HT1080 (cell line): ENCODE data around the gene NCR3LG1. TPM values are rescaled to one million over a fixed set of nuclear protein-coding genes. Genes with fewer than 3 reads are reported as not detected.

Source experiments
- DNase-seq: peaks from one replicate; pipeline ENCODE4 v3.0.0-alpha.2; 2015; ENCODE audit warnings: low read depth
- total RNA-seq: library from RNA; depleted of rRNA; stranded (reverse); fragments of >200 nt; shearing (Covaris generic); gene quantifications from 2 replicates; pipeline ENCODE4 v1.2.3, GENCODE V29; 2014

The NCR3LG1 gene
- total RNA-seq, 1 experiment from 2014 or later, result 0.53 TPM

DNA sequence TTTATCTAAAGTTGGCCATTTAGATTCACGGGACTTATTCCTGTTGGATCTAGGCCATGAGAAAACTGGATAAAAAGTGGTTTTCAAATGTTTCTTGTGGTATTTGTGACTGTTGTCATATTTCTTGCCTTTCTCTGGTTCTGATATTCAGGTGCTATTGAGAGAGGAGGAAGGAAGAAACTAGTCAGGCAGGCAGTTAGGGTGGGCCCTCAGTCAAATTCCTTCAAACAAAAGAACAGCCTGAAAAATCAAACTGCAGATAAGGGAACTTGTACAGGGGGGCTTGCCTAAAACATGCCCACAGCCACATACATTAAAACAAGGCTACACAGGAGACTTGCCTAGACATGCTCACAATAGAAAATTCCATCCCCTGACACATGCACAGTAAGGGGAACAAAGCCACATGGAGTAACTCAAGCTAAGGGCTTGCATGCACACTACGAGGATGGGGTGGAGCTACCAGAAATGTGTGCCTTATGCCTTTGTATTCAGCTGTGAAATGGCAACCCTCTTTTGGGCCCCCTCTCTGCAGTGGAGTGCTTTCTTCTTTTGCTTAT is 18.2 kb downstream of the NCR3LG1 start:
- no peak for DNase-seq

DNA sequence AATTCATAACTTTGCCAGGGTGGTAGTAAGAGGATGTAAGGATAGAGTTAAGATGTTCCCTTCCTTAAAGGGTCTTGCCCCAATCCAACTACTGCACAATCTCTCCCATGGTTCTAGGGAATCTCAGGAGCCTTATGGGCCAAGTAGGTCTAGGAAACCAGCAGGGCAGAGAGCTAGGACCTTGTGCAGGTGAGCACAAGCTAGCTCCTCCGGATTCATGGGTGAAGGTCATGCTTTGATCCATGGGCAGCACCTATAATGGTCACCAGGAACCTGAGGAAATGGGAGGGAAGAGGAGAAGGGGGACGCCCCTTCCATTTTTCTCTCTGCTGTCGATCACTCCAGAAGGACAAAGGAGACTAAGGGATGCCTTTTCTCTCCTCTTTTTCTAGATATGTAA is 20.0 kb downstream of the NCR3LG1 start:
- DNase-seq, result no peak

DNA sequence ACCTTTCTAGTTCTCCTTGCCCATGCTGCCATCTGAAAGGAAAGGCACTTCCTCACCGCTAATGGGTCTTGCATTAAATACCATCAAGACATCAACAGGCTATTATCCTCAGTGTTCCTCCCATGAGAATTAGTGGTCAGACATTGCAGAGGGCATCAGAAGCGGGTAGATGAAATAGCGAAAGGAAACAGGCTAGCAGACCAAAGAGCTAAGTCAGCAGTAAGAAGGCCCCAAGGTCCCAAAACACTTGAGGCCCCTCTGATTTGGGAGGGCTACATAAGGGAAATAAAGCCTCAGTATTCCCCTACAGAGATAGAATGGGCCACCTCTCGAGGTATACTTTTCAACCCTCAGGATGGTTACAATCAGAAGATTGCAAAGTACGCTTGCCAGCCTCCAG is 23.9 kb downstream of the NCR3LG1 start:
- no peak for DNase-seq

DNA sequence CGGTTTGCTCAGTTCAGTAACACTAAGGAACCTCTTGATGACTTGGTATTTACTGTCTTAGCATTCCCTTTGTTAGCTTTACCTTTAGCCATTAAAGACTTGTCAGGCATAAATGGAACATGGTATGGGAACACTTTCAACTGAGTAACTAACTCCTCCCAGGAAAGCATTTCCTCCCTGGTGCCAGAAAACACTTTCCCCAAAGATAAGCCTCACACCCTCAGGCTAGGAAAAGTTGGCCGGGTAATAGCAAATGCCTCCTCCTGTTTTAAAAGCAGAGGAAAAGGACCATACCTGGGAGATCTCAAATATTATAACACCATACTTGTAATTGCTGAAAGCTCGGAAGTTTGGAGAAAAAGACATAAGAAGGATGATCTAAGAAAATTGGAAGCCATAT is 24.9 kb downstream of the NCR3LG1 start:
- no peak for DNase-seq

DNA sequence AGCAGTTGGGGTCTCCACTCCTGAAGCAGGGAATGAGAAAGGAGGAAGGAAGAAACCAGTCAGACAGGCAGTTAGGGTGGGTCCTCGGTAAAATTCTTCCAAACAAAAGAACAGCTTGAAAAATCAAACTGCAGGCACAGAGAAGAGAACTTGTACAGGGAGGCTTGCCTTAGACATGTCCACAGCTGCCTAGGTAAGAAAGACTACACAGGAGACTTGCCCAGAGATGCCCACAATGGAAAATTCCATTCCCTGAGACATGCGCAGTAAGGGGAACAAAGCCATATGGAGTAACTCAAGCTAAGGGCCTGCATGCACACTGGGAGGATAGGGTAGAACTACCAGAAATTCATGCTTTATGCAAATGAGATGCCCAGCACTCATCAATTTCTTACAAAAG is 27.1 kb downstream of the NCR3LG1 start:
- DNase-seq, result no peak

DNA sequence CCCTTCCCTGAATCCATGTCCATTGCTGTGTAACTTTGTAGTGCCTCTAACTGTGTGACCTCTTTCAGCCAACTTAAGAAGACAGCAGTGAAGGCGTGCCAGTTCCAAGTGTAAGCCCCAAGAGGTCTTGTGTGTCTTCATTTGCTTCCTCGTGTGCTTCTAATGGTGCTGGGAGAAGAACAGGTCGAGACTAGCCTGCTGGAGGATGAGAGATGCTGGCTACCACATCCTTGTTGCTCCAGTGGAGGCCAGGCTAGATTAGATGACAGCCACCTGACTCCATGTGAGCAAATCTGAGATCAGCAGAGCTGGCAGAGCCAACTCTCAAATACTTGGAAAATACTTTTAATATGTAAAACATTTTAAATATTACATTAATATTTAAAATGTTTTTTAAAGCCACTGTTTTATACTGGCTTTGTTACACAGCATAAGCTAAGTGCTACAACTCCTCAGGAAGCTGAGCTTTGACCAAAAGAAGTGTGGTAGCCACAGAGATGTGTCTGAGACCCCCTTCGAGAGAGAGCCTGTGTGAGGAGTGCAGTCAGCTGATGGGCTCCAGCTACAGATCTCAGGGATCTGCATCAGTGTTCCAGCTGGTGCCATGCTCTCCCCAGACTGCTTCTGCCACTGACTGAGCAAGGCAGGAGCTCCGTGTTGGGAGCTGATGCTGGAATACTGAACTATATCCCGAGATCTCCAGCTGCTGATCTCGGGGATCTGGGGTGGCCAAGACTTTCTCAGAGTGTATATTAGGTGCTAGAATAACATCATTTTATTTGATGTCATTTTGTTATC is 28.0 kb downstream of the NCR3LG1 start:
- DNase-seq, result no peak

DNA sequence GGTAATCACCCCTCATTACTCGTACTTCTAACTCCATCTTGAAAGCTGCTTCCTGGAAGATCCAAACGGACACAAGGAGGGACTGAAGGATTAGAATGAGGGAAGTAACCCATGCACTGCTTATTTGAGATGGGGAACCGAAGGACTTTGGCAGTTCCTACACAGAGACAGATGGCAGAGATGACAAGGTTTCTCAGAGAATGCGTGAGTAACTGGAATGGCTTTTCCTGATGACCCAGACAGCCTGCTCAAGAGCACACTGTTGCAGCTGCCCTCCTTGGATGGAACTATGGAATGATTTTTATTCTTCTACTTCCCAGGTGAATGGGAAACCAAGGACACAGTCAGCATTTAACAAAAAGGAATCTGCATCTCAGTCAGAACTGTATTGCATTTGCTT is 29.6 kb downstream of the NCR3LG1 start:
- DNase-seq, result peak; percentile 7

DNA sequence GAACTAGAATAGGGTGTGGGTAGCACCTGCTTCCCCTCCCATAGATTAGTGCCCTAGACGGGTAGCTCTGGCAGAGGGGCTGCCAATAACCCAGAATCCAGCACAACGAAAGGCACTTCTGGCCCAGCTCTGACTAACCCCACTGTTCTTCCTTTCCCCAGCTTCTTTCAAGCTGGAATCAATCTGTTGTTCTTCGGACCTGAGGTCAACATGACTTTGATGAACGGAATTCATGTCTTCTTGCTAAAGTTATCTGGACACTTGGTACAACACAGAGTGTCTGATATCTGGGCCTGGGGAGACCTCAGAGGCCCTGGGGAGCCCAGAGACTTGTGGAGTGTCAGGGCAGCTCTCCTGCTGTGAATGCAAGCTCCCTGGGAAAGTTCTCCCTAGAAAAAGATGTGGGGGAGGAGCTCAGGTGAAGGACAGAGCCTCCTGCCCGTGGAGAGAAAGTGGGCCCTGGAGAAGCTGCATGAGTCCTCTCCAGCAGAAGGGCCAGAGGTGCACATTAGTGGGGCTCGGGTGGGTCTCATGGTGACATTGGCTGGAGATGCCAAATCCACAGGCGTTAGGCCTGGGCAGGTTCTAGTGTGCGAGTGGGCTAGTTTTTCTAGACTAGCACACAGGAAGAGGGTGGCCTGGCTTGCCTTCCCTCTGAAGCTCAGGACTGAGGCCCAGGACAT is 30.6 kb downstream of the NCR3LG1 start:
- no peak for DNase-seq

DNA sequence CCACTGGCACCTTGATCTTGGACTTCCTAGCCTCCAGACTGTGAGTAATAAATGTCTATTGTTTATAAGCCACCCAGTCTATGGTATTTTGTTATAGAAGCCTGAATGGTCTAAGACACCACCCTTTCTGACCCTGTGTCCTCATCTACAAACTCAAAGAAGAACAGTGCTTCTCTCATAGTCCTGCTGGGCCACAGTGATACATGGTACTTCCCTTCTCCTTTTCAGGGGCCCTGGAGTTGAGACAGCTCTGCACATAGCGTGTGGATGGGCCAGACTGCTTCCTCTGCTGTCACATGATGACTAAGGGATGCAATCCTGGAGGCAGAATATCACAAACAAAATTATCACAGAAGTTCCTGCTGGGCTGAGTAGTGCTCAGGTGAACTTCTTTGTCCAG is 31.9 kb downstream of the NCR3LG1 start:
- DNase-seq, result no peak

DNA sequence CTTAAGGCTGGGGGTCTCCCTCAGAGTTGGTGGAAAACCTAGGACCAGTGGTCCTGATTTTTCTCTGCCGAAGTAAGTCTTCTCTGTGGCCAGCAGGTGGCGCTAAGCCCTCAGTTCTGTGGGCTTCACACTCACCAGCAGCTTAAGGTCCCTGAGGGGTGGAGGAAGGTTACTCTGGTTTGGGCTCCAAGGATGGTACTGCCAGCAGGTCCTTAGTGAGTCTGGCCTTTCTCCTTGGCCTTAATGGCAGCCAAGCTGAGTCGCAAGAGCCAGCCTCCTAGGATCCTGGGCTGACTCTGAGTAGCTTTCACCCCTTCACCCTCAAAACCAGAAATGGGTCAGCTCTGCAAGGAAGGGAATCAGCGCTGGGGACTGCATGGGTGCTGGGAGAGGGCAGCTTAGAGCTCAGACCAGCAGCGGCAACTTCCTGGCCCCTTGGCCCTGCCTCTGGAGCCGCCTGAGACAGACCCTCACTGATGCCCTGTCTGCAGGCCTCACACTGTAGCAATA is 32.5 kb downstream of the NCR3LG1 start:
- peak; percentile 46 for DNase-seq

DNA sequence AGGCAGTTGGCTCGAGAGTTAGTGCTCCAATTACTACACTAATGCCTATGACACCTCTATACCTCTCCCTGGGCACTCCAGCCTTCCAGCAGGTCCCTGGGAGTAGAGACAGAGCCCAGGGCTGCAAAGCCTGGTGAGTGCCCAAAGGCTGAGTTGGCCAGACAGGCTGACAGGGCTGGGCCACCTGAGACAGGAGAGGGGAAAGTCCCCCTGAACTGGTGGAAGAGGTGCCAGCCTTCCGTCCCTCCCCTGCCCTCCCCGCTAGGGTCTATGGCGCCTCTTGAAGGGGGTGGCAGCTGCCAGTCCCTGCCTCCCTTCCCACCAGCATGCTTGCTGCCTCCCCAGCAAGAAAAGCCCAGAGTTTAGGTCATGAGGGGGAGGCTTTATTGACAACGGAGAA is 33.9 kb downstream of the NCR3LG1 start:
- DNase-seq, result no peak

DNA sequence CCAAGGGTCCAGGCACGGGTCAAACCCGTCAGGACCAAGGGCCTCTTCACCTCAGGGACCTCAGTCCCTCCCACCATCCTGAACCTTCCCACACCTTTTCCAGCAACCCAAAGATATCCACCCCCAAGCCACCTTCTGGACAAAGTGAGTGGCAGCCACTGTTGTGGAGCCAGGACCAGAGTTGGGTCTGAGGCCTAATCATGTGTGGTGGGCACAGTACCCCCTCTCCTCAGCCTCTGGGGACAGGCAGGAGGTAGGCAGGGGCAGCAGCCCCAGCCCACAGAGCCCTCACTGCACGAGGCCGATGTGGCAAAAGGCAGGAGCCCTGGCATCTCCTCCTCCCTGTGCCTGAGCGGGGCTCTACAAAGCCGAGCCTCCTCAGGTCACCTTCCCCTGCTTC is 34.3 kb downstream of the NCR3LG1 start:
- DNase-seq, result no peak

DNA sequence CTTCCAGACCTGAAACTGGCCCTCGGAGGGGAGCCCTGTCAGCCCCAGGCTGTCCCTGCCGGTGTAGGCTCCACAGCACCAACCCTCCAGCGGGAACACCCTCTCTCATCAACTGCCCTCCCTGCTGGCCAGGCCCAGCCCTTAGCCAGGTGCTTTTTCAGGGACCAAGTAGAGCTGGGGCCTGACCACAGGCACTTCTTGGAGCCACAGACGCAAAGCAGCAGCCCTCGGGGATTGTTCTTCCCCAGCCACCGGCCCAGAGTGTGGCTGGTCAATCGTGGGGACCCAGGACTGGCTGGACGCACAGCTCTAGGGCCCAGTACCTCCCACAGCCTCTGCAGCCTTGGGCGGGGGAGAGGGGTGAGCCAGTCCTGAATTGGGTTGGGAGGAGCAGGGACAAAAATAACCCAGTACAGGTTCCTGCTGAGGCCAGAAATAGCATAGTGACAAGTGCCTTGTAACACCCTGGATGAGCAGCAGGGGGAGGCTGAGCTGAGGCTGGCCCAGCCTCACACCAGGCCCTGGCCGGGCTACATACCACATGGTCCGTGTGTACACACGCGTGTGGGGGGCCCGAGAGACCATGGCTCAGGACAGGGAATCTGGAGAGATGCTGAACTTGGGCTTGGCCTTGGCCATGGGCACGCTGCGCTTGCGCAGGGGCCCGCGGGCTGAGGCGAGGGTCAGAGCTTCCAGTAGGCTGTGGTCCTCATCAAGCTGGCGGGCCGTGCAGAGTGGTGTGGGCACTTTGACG is 34.9 kb downstream of the NCR3LG1 start:
- DNase-seq, result peak; percentile 28

DNA sequence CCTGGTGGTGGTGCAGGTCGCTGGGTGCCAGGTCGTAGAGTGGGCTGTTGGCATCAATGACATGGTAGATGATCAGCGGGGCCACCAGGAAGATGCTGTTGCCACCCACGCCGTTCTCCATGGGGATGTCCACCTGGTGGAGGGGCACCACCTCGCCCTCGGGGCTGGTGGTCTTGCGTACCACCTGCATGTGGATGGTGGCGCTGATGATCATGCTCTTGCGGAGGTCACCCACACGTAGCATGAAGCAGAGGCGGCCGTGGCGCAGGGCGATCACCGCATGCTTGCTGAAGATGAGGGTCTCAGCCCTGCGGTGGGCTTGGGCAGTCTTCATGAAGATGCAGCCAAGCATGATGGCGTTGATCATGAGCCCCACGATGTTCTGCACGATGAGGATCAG is 35.7 kb downstream of the NCR3LG1 start:
- DNase-seq, result no peak

DNA sequence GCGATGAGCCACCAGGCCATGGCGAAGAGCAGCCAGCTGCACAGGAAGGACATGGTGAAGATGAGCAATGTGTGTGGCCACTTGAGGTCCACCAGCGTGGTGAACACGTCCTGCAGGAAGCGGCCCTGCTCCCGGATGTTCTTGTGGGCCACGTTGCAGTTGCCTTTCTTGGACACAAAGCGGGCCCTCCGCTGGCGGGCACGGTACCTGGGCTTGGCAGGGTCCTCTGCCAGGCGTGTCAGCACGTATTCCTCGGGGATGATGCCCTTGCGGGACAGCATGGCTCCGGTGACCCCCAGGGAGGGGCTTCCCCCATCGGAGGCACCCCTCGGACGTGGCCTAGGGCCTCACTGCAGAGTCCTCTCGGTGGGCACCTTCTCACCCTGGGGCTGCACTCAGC is 36.2 kb downstream of the NCR3LG1 start:
- no peak for DNase-seq

DNA sequence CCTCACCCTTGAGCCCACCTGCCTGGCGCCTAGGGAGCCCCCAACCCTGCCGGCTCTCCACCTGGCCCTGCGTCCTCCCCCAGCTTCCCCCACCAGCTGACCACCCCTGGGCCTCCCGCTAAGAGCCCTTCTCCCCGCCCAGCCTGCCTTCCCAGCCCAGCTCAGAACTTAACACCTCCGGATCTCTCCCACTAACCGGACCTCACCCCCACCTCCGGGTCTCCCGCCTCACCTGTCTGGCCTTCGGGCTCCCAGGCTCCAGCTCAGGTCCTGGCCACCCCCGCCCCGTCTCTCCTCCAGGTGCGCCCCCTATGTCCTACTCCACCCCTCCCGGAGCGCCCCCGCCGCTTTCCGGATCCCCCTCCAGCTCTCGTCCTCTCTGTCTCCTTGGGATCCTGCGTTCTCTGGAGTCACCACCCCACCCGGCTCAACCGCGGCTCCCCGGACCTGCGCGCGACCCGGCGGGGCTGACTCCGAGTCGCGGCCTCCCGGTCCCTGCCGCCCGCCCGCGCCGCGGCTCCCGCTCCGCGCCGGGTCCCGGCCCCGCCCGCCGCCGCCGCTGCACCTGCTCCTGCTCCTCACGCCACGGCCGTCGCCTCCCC is 37.1 kb downstream of the NCR3LG1 start, which contains the start of gene KCNJ11:
Gene KCNJ11, minus strand, starts transcription at position 51 of the 602 bp plus-strand sequence. CDS start 568 bp downstream, outside the sequence.
- no peak for DNase-seq

DNA sequence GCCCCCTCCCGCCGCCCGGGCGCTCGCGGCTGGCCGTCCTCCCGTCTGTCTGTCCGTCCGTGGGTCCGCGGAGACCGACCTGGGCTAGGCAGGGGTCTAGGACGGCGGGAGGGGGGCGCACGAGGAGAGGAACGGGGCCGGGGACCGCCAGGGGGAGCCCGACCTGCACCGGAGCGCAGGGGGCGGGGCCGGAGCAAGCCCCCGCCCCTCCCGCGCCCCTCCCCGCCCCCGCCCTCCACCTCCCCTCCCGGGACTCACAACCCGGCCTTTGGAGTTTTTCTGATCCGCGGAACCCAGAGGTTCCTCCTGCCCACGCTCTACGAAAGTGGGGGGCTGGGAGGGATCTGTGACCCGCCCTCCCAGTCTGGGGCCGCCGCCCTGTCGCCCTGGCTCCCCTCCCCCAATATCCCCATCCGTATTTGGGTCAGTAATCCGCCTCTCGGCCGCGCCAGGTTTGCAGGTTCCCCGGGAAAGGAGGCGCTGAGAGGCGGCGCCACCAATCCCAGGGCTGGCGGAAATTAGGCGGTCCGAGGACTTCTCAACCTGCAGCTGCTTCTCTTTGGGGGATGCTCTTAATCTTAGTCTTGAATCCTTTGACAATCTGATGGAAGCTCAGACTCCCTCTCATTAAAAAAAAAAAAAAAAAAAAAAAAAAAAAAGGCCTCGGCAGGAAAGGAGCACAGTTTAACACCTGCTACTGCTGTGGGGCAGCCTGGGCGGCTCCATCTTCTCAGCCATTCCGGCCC is 37.8 kb downstream of the NCR3LG1 start:
- peak; percentile 57 for DNase-seq

DNA sequence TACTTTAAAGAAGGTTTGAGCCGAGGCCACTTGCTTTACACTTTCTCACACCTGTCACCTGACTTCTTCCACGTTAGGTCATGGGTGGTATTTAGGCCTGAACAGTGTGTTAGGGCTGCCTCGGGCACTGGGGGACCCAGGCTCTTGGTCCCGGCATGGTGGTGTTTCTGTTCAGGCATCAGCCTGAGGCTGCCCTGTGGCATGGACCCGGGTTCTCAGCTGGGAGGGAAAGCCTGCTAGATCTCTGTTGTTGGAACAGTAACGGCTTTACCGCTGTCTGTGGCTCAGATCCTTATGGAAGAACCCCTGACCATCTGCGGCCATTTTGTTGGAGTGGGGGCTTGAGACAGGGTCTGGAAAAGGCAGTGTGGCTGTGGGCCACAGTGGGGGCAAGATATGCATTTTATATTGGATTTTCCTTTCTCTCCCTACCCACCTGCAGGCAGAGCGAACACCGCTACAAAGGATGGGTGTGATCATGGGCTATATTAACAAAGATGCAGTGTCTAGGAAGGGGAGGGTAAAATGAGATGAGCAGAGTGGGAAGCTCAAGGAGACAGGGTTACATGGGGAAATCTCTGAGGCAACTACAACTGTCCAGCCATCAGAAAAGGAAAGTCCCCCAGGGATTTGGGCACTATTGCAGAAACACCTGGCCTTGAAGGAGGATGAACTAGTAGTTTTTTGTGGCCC is 38.5 kb downstream of the NCR3LG1 start:
- no peak for DNase-seq

DNA sequence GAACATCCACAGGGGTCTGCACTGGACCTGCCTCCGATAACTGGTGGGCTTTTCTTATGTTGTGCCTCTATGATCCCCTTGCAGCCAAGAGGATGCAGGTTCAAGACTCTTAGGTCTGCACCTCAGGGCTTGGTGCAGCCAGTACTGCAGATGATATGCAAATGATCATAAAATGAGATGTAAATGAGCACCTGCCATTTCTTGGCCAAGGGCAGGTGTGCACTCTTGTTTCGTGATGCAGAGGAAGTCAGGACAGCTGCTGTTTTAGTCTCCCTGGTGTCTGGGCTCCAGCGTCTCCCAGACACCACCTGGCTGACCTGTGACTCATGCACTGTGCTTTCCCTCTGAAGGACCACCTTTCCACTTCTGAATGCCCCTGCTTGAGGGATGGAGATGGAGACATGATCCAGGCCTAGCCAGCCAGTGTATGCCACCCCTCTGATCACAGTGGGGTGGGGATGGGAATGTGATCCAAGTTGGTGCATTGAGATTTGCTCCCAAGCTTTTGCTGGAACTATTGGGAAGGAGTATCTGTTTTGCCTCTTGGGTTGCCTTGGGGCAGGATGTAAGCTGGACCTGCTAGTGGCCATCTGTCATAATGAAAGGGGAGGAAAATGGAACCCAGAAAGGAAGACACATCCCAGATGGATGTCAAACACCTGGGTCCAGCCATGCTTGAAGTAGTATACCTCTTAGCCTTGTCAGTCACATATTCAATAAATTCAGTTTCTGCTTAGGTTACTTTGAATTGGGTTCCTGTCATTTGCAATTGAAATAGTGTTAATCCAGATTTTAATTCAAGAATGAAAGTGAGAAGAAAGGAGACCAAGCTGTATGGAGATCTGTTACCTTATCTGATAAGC is 40.1 kb downstream of the NCR3LG1 start:
- no peak for DNase-seq
